GM23248 (cell line): ENCODE measurements around the gene PDIA4. TPM values are rescaled to one million over a fixed set of nuclear protein-coding genes. Genes with fewer than 3 reads are reported as not detected.
"Not testable (repeated sequence)": the region's sequence is repeated elsewhere in the genome, so short reads cannot be mapped to it uniquely, and the experiment has no call there.

Experiments
- DNase-seq: peaks from one replicate; pipeline ENCODE4 v3.0.0-alpha.2; 2015
- H2AFZ ChIP-seq: fragments of 200-600 bp; sonication (generic); 2 replicates; pipeline ENCODE4 v1.6.1; 2016; ENCODE audit warnings: antibody characterized with exemption
- H3F3A ChIP-seq: fragments of 200-600 bp; sonication (generic); 2 replicates; pipeline ENCODE4 v1.6.1; 2016; ENCODE audit warnings: mild to moderate bottlenecking, antibody characterized with exemption, mixed run types; ENCODE audit not compliant: insufficient read depth
- H3K27ac ChIP-seq: fragments of 200-600 bp; sonication (generic); 2 replicates; pipeline ENCODE4 v1.5.1; 2016; ENCODE audit warnings: mild to moderate bottlenecking
- H3K27me3 ChIP-seq: fragments of 200-600 bp; sonication (generic); replicated peaks from 2 replicates; pipeline ENCODE4 v1.6.1; 2016; ENCODE audit warnings: mild to moderate bottlenecking; ENCODE audit not compliant: insufficient read depth
- H3K36me3 ChIP-seq: fragments of 200-600 bp; sonication (generic); 2 replicates; pipeline ENCODE4 v1.6.1; 2016; ENCODE audit warnings: low read depth, mild to moderate bottlenecking
- H3K4me1 ChIP-seq: fragments of 200-600 bp; sonication (generic); 2 replicates; pipeline ENCODE4 v1.6.1; 2016; ENCODE audit warnings: mild to moderate bottlenecking; ENCODE audit not compliant: insufficient read depth
- H3K4me2 ChIP-seq: fragments of 200-600 bp; sonication (generic); one replicate; pipeline ENCODE4 v1.6.1; 2016; ENCODE audit warnings: mild to moderate bottlenecking; ENCODE audit not compliant: unreplicated experiment
- H3K4me3 ChIP-seq: fragments of 200-600 bp; sonication (generic); 2 replicates; pipeline ENCODE4 v1.5.1; 2016; ENCODE audit warnings: mild to moderate bottlenecking
- H3K79me2 ChIP-seq: fragments of 200-600 bp; sonication (generic); 2 replicates; pipeline ENCODE4 v1.6.1; 2016; ENCODE audit warnings: mild to moderate bottlenecking; ENCODE audit not compliant: insufficient read depth
- H3K9ac ChIP-seq: fragments of 200-600 bp; sonication (generic); 2 replicates; pipeline ENCODE4 v1.6.1; 2016; ENCODE audit warnings: mild to moderate bottlenecking
- H3K9me2 ChIP-seq: fragments of 200-600 bp; sonication (generic); 2 replicates; pipeline ENCODE4 v1.6.1; 2016; ENCODE audit warnings: mixed run types, mild to moderate bottlenecking, moderate library complexity; ENCODE audit not compliant: insufficient read depth
- H3K9me3 ChIP-seq: fragments of 200-600 bp; sonication (generic); one replicate; pipeline ENCODE4 v1.6.1; 2017; ENCODE audit warnings: low read depth
- H4K20me1 ChIP-seq: fragments of 200-600 bp; sonication (generic); 2 replicates; pipeline ENCODE4 v1.6.0; 2016; ENCODE audit not compliant: insufficient read depth
- EZH2 ChIP-seq: fragments of 200-600 bp; sonication (generic); IDR thresholded peaks from 2 replicates; pipeline ENCODE4 v1.6.1; 2018; ENCODE audit warnings: antibody characterized with exemption, mild to moderate bottlenecking; ENCODE audit not compliant: insufficient read depth, poor library complexity, severe bottlenecking
- EZH2phosphoT487 ChIP-seq: fragments of 200-600 bp; sonication (generic); IDR thresholded peaks from 2 replicates; pipeline ENCODE4 v1.6.1; 2018; ENCODE audit warnings: antibody characterized with exemption, moderate library complexity, mild to moderate bottlenecking, low read depth; ENCODE audit not compliant: insufficient read depth
- WGBS, 2 experiments: methylation state at CpG; one replicate each; pipeline ENCODE4 v1.1.6; 2015 to 2017; ENCODE audit warnings: low lambda C conversion rate in 2 of 2, low coverage in 1 of 2; ENCODE audit errors: missing lambda C conversion rate in 2 of 2; 5-methylcytosine and 5-hydroxymethylcytosine counted together
- in situ Hi-C: fragments of 300-500 bp; cut with MboI; formaldehyde crosslinking; loops from 2 replicates; pipeline ENCODE4 v1.15.0; 2020
- polyA plus RNA-seq: library from polyadenylated mRNA; unstranded; fragments of >200 nt; fragmentation: Nextera tagmentation; extraction: Ambion mirVana; gene quantifications from 2 replicates; pipeline ENCODE4 v1.2.1, GENCODE V29; 2016
- total RNA-seq: library from RNA; depleted of rRNA; stranded (reverse); fragments of >200 nt; shearing (Covaris generic); gene quantifications from 2 replicates; pipeline ENCODE4 v1.2.3, GENCODE V29; 2014

PDIA4 gene
- total and polyA plus RNA-seq, 2 experiments from 2014 or later = 196 to 204 TPM

DNA sequence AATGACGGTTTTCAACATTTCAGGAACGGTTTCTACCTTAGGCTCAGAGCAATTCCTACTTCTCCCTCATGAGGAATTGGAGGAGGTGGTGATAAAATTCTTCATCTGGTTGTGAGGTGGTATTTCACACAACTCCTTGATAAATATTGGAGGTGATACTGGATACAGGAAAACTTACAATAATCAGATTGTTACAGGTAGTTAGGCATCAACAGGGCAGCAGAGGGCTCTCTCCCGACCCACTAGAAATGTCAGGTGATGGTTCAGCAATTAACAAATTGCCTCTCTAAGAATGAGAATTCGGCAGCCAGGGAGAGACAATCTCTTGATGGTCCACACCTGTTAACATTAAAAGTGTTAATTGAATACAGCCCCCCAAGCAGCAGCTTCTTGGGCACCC is 39.6 kb upstream of the PDIA4 start:
- no peaks in the 10 kb centered on the region for H4K20me1 ChIP-seq
- no peak overlapping the region for H2AFZ ChIP-seq
- H3K27me3 ChIP-seq = no peaks in the 10 kb centered on the region
- no peaks in the 10 kb centered on the region for H3K4me1 ChIP-seq
- in situ Hi-C loops = no loop called here
- WGBS, 2 experiments = 96 to 97% methylated on average over 4 of the region's 4 CpGs
- no peaks in the 10 kb centered on the region for H3K9me2 ChIP-seq
- H3K4me3 ChIP-seq = no peak overlapping the region
- no peaks in the 10 kb centered on the region for H3K9me3 ChIP-seq
- no peaks in the 10 kb centered on the region; the same call in 1 of the 2 replicates for H3F3A ChIP-seq
- no peak overlapping the region for H3K9ac ChIP-seq
- peaks cover 14% of the 10 kb centered on the region; the same call in 1 of the 2 replicates for H3K36me3 ChIP-seq
- TF ChIP-seq EZH2phosphoT487 (no peak), EZH2 (no peak)
- no peak overlapping the region for H3K27ac ChIP-seq
- DNase-seq = no peak
- no peaks in the 10 kb centered on the region for H3K79me2 ChIP-seq
- no peak overlapping the region for H3K4me2 ChIP-seq

DNA sequence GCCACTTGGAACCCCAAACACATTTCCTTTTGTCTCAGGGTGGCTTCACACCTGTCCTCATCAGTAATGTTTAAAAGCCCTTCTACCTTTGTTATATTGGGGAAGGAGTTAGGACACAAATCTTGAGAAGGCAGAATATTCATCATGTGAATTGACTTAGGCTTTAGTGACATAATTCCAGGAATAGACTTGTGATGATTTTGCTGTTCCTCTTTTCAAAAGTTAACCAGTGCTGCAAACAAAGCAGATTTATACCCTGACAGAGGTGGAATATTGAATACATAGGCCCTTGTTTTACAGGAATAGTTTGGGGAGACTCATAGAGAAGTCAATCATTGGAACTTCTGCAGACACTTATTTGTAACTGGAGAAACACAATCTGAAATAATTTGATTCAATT is 35.2 kb upstream of the PDIA4 start:
- Histone ChIP-seq H3K27ac (no peak overlapping the region), H3K9me2 (no peaks in the 10 kb centered on the region), H3K9me3 (no peaks in the 10 kb centered on the region), H2AFZ (no peak overlapping the region), H3K4me1 (no peaks in the 10 kb centered on the region), H3K36me3 (no peaks in the 10 kb centered on the region), H3K4me3 (no peak overlapping the region), H3K27me3 (no peaks in the 10 kb centered on the region), H3K79me2 (no peaks in the 10 kb centered on the region), H3F3A (no peaks in the 10 kb centered on the region; the same call in 1 of the 2 replicates), H4K20me1 (no peaks in the 10 kb centered on the region), H3K9ac (no peak overlapping the region), H3K4me2 (no peak overlapping the region)
- in situ Hi-C loops = no loop called here
- TF ChIP-seq EZH2 = no peak
- TF ChIP-seq EZH2phosphoT487 = no peak
- DNase-seq = no peak

DNA sequence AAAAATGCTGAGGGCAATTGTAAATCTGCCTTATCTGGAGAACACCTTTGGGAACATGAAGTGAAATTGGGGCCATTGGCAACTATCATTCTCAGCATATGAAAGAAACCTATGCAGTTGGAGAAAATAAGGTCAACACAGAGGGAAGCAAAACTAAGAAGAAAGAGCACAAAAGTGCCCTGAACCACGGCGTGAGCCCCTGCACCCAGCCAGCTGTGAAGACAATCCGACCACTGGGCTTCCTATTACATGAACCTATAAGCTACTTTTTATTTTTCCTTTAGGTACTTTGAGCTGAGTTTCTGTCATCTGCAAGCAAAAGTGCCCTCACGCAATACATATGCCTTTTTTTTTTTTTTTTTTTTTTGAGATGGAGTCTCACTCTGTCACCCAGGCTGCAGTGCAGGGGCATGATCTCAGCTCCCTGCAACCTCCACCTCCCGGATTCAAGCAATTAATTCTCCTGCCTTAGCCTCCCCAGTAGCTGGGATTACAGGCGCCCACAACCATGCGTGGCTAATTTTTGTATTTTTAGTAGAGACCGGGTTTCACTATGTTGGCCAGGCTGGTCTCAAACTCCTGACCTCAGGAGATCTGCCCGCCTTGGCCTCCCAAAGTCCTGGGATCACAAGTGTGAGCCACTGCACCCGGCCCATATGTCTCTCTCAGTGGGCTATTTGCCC is 34.1 kb upstream of the PDIA4 start:
- H2AFZ ChIP-seq, H3K36me3 ChIP-seq, H3K9me3 ChIP-seq, H3K4me3 ChIP-seq, H3F3A ChIP-seq, H3K79me2 ChIP-seq, H3K27ac ChIP-seq, H3K9me2 ChIP-seq, H3K9ac ChIP-seq, H3K27me3 ChIP-seq, H4K20me1 ChIP-seq, DNase-seq, H3K4me1 ChIP-seq, H3K4me2 ChIP-seq, in situ Hi-C loops: not testable (repeated sequence)
- 89 to 90% methylated on average over 10 of the region's 10 CpGs for WGBS, 2 experiments

DNA sequence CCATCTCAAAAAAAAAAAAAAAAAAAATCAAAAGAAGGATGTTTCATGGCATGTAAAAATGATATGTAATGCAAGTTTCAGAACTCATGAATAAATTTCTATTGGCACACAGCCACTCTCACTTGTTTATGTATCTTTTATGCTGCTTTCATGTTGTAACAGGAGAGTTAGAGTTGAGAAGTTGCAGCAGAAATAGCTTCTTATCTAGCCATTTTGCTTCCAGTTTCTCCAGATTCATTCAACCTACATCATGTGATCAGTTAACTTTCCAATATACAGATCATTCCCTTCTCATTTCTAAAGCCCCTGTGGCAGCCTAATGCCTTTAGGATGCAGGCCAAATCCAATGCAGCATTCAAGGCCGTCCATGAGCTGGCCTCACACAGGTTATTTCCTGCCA is 31.9 kb upstream of the PDIA4 start:
- H3K9ac ChIP-seq = no peak overlapping the region
- no peak for DNase-seq
- H3K36me3 ChIP-seq = no peaks in the 10 kb centered on the region
- no peaks in the 10 kb centered on the region for H3K9me3 ChIP-seq
- no peaks in the 10 kb centered on the region for H3K4me1 ChIP-seq
- 33 to 65% methylated on average over 1 of the region's 1 CpG for WGBS, 2 experiments
- in situ Hi-C loops = no loop called here
- H3K4me2 ChIP-seq = no peak overlapping the region
- H3K4me3 ChIP-seq = no peak overlapping the region
- H4K20me1 ChIP-seq = no peaks in the 10 kb centered on the region
- no peaks in the 10 kb centered on the region; the same call in 1 of the 2 replicates for H3F3A ChIP-seq
- H3K9me2 ChIP-seq = no peaks in the 10 kb centered on the region
- H3K79me2 ChIP-seq = no peaks in the 10 kb centered on the region
- H3K27ac ChIP-seq = no peak overlapping the region
- H2AFZ ChIP-seq = no peak overlapping the region
- TF ChIP-seq EZH2 (no peak), EZH2phosphoT487 (no peak)
- H3K27me3 ChIP-seq = no peaks in the 10 kb centered on the region

DNA sequence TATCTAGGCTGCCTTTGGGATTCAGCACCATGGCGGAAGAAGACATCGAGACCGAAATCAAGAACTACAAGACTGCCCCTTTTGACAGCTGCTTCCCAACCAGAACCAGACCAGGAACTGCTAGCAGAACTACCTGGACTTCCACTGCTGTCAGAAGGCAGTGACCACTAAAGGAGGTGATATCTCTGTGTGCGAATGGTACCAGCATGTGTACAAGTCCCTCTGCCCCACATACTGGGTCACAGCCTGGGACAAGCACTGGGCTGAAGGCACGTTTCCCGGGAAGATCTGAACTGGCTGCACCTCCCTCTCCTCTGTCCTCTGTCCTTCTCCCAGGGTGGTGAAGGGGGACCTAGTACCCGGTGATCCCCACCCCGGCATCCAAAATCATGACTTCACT is 25.6 kb upstream of the PDIA4 start:
- H3K27ac ChIP-seq = no peak overlapping the region
- H3K4me1 ChIP-seq = no peaks in the 10 kb centered on the region
- H3K27me3 ChIP-seq = no peaks in the 10 kb centered on the region
- no peaks in the 10 kb centered on the region for H3K79me2 ChIP-seq
- in situ Hi-C loops = no loop called here
- H3K4me3 ChIP-seq = no peak overlapping the region
- no peaks in the 10 kb centered on the region for H3K36me3 ChIP-seq
- H3K9me2 ChIP-seq = no peaks in the 10 kb centered on the region
- H3K9ac ChIP-seq = no peak overlapping the region
- H2AFZ ChIP-seq = no peak overlapping the region
- WGBS, 2 experiments = 88 to 91% methylated on average over 8 of the region's 8 CpGs
- H3K9me3 ChIP-seq = no peaks in the 10 kb centered on the region
- H3F3A ChIP-seq = no peaks in the 10 kb centered on the region
- no peak for TF ChIP-seq EZH2phosphoT487
- no peak for TF ChIP-seq EZH2
- no peak for DNase-seq
- no peaks in the 10 kb centered on the region for H4K20me1 ChIP-seq
- no peak overlapping the region for H3K4me2 ChIP-seq
